Activated CD8-positive, alpha-beta T cell treated with anti-CD3 and anti-CD28 coated beads, Interleukin-2, amount 10 ng/mL, durations not matched to agents 7 days and 5 days (primary cell): ENCODE measurements around the gene PCGF3. TPM values are rescaled to one million over a fixed set of nuclear protein-coding genes. Genes with fewer than 3 reads are reported as not detected.
"Not testable (repeated sequence)": the region's sequence is repeated elsewhere in the genome, so short reads cannot be mapped to it uniquely, and the experiment has no call there.

ENCODE experiments used
- ATAC-seq: fragments of 150-1000 bp; cut with Tn5 transposase; one replicate; pipeline ENCODE4 v1.10.0; 2021; ENCODE audit warnings: moderate library complexity
- CTCF ChIA-PET: fragments of 350-600 bp; sonication (Branson Sonifier 250); formaldehyde crosslinking; loops from one replicate; lab custom pipeline; 2021; ENCODE audit warnings: antibody characterized with exemption; lab: Charles Lee
- POLR2A ChIA-PET: fragments of 350-600 bp; sonication (Branson Sonifier 250); formaldehyde crosslinking; loops from one replicate; lab custom pipeline; 2021; ENCODE audit warnings: antibody characterized with exemption; lab: Charles Lee
- DNase-seq: peaks from one replicate; pipeline ENCODE4 v3.0.0-alpha.2; 2020
- H3K27ac Mint-ChIP-seq: one replicate; pipeline ENCODE4 v1.8.0; 2021; ENCODE audit warnings: mild to moderate bottlenecking, mixed read lengths
- H3K27me3 Mint-ChIP-seq: one replicate; pipeline ENCODE4 v1.8.0; 2021; ENCODE audit warnings: low read depth, mixed read lengths
- H3K36me3 Mint-ChIP-seq: one replicate; pipeline ENCODE4 v1.8.0; 2021; ENCODE audit warnings: low read depth, mixed read lengths
- H3K4me1 Mint-ChIP-seq: one replicate; pipeline ENCODE4 v1.8.0; 2021; ENCODE audit warnings: low read depth, mixed read lengths
- H3K4me3 Mint-ChIP-seq: one replicate; pipeline ENCODE4 v1.8.0; 2021; ENCODE audit warnings: mild to moderate bottlenecking, mixed read lengths
- H3K9me3 Mint-ChIP-seq: one replicate; pipeline ENCODE4 v1.8.0; 2022; ENCODE audit warnings: mixed read lengths; ENCODE audit not compliant: insufficient read depth
- total RNA-seq, 2 experiments: library from RNA; stranded (reverse); gene quantifications; one replicate each; pipeline ENCODE4 v1.2.3, GENCODE V29; 2021

Gene PCGF3
- total RNA-seq, 2 experiments from 2014 or later = 33.5 to 36.2 TPM

- Mint-ChIP-seq H3K4me3 (no peak overlapping the region), H3K27ac (no peak overlapping the region), H3K4me1 (peaks cover 46% of the 10 kb centered on the region), H3K36me3 (no peaks in the 10 kb centered on the region), H3K9me3 (no peaks in the 10 kb centered on the region), H3K27me3 (peaks cover 36% of the 10 kb centered on the region)
- ChIA-PET POLR2A (interaction anchor here (2.8 kb wide), 1 partner anchor 14 kb away, joined by 19 read pairs; no protein-coding TSS in a partner anchor), CTCF (no interaction called here)
- ATAC-seq (no peak), DNase-seq (no peak)
Observed at GRCh38 chr4:795726-796119, 90.1 kb downstream of the PCGF3 start.

DNA sequence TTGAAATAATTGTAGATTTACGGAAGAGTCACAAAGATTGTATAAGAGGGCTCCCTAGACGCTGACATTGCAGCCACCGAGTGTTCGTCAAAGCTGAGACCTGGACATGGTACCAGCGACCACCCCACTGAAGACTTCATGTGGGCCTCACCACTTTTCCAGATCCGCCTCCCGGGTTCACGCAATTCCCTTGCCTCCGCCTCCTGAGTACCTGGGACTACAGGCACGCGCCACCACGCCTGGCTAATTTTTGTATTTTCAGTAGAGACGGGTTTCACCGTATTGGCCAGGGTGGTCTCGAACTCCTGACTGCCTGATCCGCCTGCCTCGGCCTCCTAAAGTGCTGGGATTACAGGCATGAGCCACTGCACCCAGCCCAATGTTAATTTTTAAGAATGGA lies 90.6 kb downstream of the PCGF3 start:
- no peak overlapping the region for H3K27ac Mint-ChIP-seq
- DNase-seq = no peak
- POLR2A ChIA-PET = no interaction called here

DNA sequence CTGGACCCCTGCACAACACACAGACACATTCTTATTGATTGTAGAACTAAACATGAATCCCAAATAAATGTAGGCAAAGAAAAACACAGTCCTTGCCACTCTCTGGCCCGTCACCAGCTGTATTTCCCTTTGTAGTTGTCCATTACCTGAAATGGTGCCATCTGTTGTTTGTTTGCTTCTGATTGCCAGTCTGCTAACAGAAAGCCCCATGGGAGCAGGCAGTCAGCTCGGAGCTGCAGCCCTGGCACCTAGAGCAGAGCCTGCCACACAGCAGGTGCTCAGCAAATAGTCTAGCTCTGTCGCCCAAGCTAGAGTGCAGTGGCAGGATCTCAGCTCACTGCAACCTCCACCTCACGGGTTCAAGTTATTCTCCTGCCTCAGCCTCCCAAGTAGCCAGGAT lies 91.4 kb downstream of the PCGF3 start:
- Mint-ChIP-seq H3K4me1 (peaks cover 46% of the 10 kb centered on the region), H3K27ac (no peak overlapping the region), H3K27me3 (peaks cover 41% of the 10 kb centered on the region), H3K9me3 (no peaks in the 10 kb centered on the region), H3K36me3 (no peaks in the 10 kb centered on the region), H3K4me3 (no peak overlapping the region)
- ChIA-PET CTCF (no interaction called here), POLR2A (no interaction called here)
- DNase-seq = no peak
- ATAC-seq = no peak

More for the DNA sequence above, 90.6 kb downstream of the PCGF3 start:
- no peak for ATAC-seq
- H3K27me3 Mint-ChIP-seq = peaks cover 34% of the 10 kb centered on the region
- no peak overlapping the region for H3K4me3 Mint-ChIP-seq
- no peaks in the 10 kb centered on the region for H3K36me3 Mint-ChIP-seq
- H3K4me1 Mint-ChIP-seq = peaks cover 46% of the 10 kb centered on the region
- H3K9me3 Mint-ChIP-seq = no peaks in the 10 kb centered on the region
- CTCF ChIA-PET = no interaction called here

DNA sequence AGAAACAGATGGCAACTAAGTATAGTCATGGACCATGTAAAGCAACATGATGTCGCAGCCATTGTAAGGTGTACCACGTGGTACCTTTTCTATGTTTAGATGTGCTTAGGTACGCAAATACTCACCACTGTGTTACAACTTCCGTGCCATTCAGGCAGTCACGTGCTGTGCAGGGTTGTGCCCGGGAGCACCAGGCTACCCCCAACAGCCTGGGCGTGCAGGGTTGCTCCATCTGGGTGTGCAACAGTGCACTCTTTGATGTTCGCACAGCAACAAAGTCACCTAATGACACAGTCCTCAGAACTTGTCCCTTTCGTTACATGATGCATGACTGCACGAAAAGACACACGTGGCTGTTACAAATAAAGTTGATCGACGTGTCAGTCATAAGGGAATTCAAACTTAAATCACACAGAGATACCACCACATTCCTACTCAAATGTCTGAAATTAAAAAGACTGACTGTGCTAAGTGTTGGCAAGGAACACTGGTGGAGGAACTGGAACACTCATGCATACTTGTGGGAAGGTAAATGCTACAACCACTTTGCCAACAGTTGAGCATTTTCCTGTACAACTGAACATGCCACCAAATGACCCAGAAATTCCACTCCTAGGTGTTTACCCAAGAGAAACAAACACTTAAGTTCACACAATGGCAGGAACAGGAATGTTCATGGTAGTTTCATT lies 95.9 kb downstream of the PCGF3 start:
- POLR2A ChIA-PET = no interaction called here
- Mint-ChIP-seq H3K36me3 (no peaks in the 10 kb centered on the region), H3K4me3 (no peak overlapping the region), H3K4me1 (peaks cover 23% of the 10 kb centered on the region), H3K27ac (no peak overlapping the region), H3K9me3 (no peaks in the 10 kb centered on the region), H3K27me3 (peaks cover 23% of the 10 kb centered on the region)
- CTCF ChIA-PET = no interaction called here
- ATAC-seq (no peak), DNase-seq (no peak)

DNA sequence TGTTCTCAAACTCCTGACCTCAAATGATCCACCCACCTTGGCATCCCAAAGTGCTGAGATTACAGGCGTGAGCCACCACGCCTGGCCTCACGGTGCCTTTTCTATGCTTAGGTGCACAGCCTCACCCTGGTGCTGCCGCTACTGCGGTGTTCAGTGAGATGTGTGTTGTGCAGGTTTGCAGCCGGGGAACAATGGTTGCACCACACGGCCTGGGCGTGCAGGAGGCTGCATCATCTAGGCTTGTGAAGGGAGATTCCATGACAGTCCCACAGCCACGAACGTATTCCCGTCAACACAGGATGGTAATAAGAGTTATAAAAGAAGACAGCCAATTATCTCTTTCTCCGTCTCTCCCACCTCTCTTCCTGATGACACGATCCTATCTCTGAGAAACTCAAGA lies 98.3 kb downstream of the PCGF3 start:
- DNase-seq = no peak
- Mint-ChIP-seq H3K4me1 (peaks cover 16% of the 10 kb centered on the region), H3K27ac (no peak overlapping the region), H3K36me3 (no peaks in the 10 kb centered on the region), H3K9me3 (no peaks in the 10 kb centered on the region), H3K27me3 (peaks cover 23% of the 10 kb centered on the region), H3K4me3 (no peak overlapping the region)
- POLR2A ChIA-PET = no interaction called here
- CTCF ChIA-PET = no interaction called here
- no peak for ATAC-seq

DNA sequence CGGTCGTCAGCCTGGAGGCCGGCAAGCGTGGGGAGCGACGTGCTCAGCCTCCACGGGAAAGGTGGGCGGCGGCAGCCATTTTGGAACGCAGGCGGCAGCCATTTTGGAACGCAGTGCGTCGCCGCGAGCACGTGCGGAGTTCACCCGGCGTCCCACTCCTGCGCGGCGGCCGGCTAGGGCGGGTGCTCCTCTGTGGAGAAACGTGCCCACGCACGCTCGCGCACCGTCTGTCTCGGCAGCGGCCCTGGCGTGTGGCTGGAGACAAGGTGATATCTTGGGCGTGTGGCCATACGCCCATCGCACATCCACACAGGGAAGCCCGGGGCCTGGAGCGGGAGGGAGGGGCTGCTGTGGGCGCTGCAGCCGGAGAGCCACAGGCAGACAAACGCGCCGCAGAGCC lies 99.2 kb downstream of the PCGF3 start:
- no peak overlapping the region for H3K27ac Mint-ChIP-seq
- CTCF ChIA-PET = no interaction called here
- no peaks in the 10 kb centered on the region for H3K36me3 Mint-ChIP-seq
- peaks cover 23% of the 10 kb centered on the region for H3K27me3 Mint-ChIP-seq
- peaks cover 7% of the 10 kb centered on the region for H3K4me1 Mint-ChIP-seq
- no peak for ATAC-seq
- no peak for DNase-seq
- POLR2A ChIA-PET = no interaction called here
- H3K4me3 Mint-ChIP-seq = no peak overlapping the region
- no peaks in the 10 kb centered on the region for H3K9me3 Mint-ChIP-seq

- CTCF ChIA-PET, DNase-seq, H3K9me3 Mint-ChIP-seq, H3K4me1 Mint-ChIP-seq, H3K27ac Mint-ChIP-seq, H3K36me3 Mint-ChIP-seq, H3K4me3 Mint-ChIP-seq, POLR2A ChIA-PET, ATAC-seq: not testable (repeated sequence)
- H3K27me3 Mint-ChIP-seq = peaks cover 22% of the 10 kb centered on the region
Observed at GRCh38 chr4:806979-807378, 101.3 kb downstream of the PCGF3 start.

DNA sequence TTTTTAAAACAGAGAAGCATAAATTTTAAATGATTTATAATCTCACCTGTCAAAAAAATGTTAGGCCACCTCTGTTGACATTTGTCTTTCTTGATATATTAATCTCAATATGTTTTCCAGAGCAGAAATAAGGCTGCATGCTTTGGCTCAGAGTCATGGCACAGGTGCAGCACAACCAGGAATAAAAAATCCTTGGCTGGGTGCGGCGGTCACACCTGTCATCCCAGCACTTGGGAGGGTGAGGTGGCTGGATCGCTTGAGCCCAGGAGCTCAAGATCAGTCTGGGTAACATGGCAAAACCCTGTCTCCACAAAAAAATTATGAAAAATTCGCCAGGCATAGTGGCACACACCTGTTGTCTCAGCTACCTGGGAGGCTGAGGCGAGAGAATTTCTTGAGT lies 102.2 kb downstream of the PCGF3 start:
- Mint-ChIP-seq H3K27me3 (peaks cover 28% of the 10 kb centered on the region), H3K36me3 (no peaks in the 10 kb centered on the region), H3K4me1 (no peaks in the 10 kb centered on the region), H3K27ac (no peak overlapping the region), H3K9me3 (no peaks in the 10 kb centered on the region), H3K4me3 (no peak overlapping the region)
- POLR2A ChIA-PET = no interaction called here
- ATAC-seq (no peak), DNase-seq (no peak)
- CTCF ChIA-PET = no interaction called here

DNA sequence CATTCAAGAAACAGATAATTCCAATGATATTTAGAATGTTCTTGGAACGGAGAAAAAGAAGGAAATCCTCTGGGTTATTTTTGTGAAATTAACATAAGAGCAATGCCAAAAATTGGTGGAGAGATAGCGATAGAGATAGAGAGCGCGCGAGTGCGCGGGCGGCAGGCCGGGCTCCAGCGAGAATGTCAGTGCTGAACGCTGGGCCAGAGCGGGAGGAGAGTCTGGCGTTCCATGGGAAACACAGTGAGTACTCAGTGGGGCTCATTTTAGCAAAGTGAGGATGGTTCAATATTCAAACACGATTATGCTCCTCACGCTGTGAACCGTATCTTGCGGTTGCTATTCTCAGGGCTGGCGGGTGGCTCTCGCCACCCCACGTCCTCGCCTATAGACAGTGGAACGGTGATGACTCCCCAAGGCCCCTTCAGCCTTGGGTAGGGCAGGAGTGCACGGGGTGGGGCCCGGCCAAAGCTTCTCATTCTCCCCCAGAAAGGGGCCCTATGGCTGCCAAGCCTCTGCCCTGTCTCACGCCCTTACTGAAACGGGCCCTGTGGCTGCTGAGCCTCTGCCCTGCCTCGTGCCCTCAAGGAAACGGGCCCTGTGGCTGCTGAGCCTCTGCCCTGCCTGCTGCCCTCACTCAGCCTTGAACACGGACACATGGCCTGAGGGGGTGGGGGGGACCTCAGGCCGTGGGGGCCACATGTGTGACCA lies 103.4 kb downstream of the PCGF3 start:
- Mint-ChIP-seq H3K27me3 (peaks cover 37% of the 10 kb centered on the region), H3K4me1 (no peaks in the 10 kb centered on the region), H3K36me3 (no peaks in the 10 kb centered on the region), H3K4me3 (no peak overlapping the region), H3K9me3 (no peaks in the 10 kb centered on the region), H3K27ac (no peak overlapping the region)
- ChIA-PET POLR2A (no interaction called here), CTCF (no interaction called here)
- no peak for ATAC-seq
- DNase-seq = no peak

GRCh38 chr4:813900-814299 lies 108.3 kb downstream of the PCGF3 start:
- ChIA-PET CTCF (interaction anchor here (1.1 kb wide), 1 partner anchor 19 kb away, joined by 3 read pairs; no protein-coding TSS in a partner anchor), POLR2A (interaction anchor here (0.6 kb wide), 1 partner anchor 390 kb away, joined by 4 read pairs; no protein-coding TSS in a partner anchor)
- DNase-seq (no peak), ATAC-seq (no peak)
- no peaks in the 10 kb centered on the region for H3K4me1 Mint-ChIP-seq
- H3K36me3 Mint-ChIP-seq = no peaks in the 10 kb centered on the region
- no peak overlapping the region for H3K27ac Mint-ChIP-seq
- no peaks in the 10 kb centered on the region for H3K9me3 Mint-ChIP-seq
- peaks cover 41% of the 10 kb centered on the region for H3K27me3 Mint-ChIP-seq
- no peak overlapping the region for H3K4me3 Mint-ChIP-seq

DNA sequence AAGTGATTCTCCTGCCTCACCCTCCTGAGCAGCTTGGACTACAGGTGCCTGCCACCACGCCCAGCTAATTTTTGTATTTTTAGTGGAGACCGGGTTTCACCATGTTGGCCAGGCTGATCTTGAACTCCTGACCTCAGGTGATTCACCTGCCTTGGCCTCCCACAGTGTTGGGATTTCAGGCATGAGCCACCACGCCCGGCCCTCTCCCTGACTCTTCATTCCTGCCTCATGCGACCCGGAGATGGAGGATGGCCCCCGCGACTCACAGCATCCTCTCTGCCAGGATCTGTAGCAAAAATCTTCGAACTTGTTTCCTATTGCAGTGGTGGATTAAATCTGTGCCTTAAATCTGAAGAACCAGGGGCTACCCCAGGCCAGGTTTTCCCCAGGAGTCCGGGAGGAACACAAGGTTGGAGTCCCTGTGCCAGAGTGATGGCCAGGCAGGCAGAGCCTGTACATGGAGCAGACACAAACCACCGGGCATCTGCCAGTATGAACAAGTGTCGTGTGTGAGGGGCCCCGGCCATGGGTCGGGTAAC lies 108.7 kb downstream of the PCGF3 start:
- H3K9me3 Mint-ChIP-seq = no peaks in the 10 kb centered on the region
- H3K4me3 Mint-ChIP-seq = no peak overlapping the region
- H3K27me3 Mint-ChIP-seq = peaks cover 41% of the 10 kb centered on the region
- no peaks in the 10 kb centered on the region for H3K36me3 Mint-ChIP-seq
- no peak overlapping the region for H3K27ac Mint-ChIP-seq
- ATAC-seq (no peak), DNase-seq (no peak)
- no peaks in the 10 kb centered on the region for H3K4me1 Mint-ChIP-seq
- CTCF ChIA-PET = interaction anchor here (1.1 kb wide), 1 partner anchor 19 kb away, joined by 3 read pairs; no protein-coding TSS in a partner anchor
- POLR2A ChIA-PET = interaction anchor here (0.6 kb wide), 1 partner anchor 390 kb away, joined by 4 read pairs; no protein-coding TSS in a partner anchor
